ENCODE data around the gene DMKN.

Gene DMKN

DNA sequence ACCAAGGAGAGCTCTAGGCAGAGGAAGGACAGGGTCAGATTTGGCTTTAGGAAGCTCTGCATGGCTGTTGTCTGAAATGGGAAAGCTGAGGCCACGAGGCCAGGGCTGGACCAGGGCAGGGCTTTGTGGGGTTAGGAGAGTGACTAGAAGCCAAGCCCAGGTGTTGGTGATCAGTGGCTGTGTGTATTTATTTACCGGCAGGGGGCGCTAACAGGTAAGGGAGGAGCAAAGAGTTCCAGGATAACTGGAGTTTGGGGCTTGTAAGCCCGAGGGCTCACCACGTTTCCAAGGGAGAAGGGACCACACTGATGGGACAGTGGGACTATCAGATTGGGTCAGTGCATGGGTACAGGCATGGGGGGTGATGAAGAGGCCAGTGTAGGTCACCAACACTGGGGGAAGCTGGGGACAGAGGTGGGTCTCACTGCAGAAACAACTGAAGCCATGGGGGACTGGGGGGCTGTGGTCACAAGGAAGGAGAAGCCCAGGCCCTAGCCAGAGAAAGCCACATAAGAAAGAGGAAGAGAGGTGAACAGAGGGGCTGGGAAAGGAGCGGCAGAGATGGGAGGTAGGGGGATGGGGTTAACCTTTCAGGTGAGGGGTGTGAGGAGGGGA lies 35.8 kb upstream of the DMKN start:
- peak; percentile 39 for DNase-seq

DNA sequence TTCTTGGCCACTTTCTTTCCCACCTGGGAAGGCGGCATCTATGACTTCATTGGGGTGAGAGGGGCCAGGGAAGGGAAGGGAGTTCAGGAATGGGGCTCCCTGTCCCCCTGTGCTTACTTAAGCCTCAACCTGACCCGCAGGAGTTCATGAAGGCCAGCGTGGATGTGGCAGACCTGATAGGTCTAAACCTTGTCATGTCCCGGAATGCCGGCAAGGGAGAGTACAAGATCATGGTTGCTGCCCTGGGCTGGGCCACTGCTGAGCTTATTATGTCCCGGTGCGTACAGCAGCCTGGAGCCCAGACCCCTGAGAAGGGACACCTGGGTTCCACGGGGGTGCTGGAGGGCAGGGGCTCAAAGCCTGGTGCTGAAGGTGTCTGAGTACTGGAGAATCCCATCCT lies 33.1 kb upstream of the DMKN start:
- no peak for DNase-seq

DNA sequence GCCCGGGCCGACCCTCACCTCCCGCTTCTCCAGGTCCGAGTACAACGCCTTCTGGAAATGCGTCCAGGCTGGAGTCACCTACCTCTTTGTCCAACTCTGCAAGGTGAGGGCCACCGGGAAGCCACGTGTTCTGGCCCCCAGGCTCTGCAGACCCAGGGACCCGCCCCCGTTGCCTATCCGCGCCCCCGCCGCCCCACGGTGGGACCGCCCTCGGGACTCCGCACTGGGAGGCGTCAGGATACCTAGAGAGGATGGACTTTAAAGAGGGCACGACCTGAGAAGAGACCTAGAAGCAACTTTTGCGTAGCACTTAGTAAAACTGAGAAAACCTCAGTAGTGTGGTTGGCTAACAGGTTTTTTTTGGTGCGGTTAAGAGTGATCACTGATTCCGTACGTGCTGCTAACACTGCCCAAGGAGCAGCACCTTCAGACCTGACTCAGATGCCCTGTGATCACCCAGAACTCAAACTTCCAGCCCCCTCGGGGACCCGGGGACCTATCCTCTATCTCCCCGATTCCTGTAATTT lies 32.5 kb upstream of the DMKN start:
- DNase-seq = peak; percentile 39

DNA sequence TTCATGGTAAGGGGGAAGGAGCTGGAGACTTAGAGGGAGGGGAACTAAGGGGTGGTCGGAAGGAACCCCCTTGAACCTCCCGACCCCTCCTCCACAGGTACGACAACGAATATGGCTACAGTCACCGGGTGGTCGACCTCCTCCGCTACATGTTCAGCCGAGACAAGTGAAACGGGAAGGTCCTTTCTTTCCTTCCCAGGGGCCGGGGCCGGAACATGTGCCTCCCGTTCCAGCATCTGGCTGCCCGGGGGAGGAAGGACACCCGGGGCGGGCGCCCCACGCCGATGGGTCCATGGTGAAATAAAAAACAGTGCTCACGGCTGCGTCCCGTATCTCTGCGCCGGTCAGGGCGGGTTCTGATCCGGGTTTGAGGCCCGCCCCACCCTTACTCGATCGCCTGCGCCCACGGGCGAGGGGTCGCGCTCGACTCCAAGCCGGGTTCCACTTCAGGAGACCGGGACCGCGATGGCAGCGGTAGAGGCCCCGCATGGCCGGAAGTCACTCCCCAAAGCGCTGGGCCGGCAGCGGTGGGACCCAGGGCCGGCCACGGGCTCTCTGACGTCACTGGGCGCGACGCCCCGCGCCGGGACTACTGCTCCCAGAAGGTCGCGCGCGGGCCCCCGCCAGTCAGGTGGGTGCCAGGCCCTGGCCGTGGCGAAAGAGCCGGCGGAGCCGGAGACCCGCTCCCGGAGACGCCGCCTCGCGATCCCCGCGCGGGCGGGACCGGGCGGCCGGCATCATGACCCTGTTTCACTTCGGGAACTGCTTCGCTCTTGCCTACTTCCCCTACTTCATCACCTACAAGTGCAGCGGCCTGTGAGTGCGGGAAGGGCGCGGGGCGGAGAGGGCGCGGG lies 31.8 kb upstream of the DMKN start, which contains the start of gene TMEM147:
TMEM147 (plus strand) TSS at position 626 of the 854 bp plus-strand sequence; CDS start at position 740, 114 bp downstream.
- peak; percentile 56 for DNase-seq

DNA sequence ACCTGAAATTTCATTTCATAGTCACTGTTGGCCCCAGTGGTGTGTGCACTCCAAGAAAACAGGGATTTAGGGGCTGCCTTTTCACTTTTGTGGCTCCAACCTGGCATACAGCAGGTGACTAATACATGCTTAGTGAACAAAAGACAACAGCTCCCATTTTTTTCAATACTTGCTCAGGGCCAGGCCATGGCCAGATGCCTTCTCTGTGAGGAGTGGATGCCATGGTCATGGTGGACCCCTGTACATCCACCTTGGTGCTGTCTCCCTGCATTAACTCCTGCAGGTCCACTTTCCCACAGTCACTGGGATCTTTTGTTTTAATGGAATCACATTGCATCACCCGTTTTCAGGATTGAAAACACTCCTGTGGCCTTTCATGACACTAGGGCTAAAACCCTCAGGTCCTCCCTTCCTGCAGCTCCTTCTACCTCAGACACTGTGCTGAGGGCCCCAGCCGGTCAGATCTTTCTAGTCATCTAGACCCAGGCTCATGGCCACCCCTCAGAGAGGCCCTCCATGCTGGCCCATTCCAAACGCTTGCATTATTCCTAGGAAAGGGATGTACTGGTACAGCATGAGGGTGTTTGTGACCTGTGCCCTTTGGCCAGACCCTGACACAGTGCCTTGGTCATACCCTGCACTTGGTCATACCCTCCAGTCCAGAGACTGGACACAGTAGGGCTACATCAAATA lies 30.8 kb upstream of the DMKN start:
- no peak for DNase-seq

DNA sequence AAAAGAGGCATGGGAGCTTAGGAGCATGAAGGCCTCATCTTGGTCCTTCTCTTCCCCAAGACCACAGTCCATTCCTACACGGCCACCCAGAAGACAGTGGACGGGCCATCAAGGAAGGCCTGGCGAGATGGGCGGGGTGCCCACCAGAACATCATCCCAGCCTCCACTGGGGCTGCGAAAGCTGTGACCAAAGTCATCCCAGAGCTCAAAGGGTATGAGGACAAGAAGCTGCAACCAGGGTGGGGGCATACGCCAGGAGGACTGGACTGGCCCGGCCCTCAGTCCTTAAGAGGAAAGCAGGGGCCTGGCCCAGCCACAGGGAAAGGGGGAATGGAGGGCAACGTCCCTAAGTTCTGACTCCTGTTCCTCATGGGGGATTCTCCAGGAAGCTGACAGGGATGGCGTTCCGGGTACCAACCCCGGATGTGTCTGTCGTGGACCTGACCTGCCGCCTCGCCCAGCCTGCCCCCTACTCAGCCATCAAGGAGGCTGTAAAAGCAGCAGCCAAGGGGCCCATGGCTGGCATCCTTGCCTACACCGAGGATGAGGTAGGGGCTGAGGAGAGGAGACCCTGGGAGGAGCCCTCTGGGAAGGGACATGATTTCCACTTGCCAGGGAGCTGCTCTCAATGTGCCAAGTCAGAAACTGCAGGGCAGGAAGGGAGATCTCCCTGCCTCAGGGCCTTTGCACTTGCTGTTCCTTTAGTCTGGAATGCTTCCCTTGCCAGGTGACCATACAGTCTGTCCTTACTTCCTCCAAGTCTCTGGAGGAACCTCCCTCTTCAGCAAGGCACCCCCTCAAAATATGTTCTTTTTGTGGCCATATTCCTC lies 30.0 kb upstream of the DMKN start:
- no peak for DNase-seq

DNA sequence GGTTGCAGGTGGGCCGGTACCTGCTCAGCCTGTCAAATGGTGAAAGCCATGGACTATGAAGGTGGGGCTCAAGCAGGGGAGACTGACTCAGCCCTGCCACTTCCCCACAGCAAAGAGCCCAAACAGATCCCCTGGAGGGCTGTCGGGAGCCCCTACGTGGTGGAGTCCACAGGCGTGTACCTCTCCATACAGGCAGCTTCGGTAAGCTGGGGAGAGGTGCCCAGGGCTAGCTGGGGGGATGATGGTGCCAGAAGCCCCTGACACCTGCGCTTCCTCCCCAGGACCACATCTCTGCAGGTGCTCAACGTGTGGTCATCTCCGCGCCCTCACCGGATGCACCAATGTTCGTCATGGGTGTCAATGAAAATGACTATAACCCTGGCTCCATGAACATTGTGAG lies 28.8 kb upstream of the DMKN start:
- no peak for DNase-seq

DNA sequence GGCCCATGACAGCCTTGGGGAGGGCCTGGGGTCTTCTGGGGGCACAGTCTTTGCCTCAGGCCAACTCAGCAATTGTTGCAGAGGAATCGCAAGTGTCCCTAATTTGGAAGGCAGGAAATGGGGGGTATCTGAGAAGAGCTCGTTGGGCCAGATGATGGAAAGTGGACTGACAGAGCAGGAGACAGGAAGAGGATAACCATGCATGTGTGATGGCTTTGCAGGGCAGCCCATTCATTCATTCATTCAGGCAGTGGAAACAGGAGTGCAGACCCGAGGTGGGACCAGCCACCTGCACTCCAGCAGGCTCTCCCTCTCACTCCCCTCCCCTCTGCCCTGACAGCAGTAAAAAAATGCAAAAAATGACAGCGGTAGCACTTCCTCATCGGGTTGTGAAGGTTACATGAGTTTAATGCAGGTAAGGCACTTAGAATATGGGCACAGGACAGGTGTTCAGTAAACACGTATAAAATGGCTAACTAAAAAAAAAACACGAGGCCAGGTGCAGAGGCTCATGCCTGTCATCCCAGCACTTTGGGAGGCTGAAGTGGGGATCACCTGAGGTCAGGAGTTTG lies 27.0 kb upstream of the DMKN start:
- DNase-seq = no peak

DNA sequence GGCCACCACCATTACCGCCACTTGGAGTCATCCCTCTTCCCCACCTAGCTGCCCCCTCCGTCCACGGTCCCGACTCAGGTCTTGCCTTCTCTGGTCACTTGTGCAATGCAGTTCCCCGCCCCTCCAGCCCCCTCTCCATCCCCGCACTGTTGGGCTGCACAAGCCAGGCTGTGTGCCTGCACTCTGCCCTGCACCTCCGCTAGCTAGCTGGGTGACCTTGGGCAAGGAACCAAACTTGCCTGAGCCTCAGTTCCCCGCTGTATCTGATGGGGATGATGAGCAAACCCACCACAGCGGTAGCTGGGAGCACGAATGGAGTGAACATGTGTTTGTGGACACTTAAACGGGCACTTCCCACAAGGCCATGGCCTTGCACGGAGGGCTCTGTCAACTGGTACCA lies 26.4 kb upstream of the DMKN start:
- DNase-seq = no peak

DNA sequence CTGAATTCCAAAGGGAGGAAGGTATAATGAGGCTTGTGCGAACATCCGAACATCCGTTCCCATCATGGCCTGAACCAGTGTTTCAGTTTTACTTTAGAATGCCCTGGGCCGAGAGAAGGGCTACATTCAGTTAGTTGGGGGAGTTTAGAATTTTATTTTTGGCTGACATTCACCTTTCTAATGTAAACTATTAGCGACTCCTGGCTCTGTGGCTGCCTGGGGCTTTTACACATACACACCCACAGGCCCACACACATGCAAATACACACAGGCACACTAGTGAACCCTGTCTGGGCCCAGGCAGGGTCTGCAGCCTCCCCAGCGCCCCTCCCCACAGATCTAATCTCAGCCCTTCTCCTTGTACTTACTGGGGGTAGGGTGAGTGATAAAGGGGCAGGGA lies 25.9 kb upstream of the DMKN start:
- DNase-seq = no peak

DNA sequence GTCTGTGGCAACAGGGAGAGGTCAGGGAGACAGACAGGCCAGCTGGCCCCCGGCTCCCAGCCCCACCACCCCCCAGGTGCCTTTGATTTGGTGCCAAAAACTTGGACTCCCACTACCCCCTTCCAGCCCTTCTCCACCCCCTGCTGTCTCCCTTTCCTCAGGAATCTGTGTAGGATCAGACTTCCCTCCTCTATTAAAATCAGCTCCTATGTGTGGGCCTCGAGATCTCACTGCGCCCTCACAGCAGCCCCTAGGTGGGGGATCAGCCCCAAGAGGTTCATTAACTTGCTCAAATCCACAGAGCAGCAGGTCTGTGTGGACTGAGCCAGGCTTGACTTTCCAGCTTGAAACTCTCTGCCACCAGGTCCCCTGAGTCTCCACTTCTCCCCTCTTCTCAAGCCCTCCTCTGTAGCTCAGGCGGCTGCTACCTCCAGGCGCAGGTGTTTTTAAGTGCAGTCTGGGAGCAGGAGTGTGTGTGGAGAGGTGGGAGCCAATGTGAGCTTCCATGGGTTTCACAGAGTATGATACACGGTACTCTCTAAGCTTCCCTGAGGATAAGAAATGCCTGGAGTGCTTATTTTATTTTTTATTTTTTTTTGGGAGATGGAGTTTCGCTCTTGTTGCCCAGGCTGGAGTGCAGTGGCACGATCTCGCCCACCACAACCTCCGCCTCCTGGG lies 21.5 kb upstream of the DMKN start:
- no peak for DNase-seq

DNA sequence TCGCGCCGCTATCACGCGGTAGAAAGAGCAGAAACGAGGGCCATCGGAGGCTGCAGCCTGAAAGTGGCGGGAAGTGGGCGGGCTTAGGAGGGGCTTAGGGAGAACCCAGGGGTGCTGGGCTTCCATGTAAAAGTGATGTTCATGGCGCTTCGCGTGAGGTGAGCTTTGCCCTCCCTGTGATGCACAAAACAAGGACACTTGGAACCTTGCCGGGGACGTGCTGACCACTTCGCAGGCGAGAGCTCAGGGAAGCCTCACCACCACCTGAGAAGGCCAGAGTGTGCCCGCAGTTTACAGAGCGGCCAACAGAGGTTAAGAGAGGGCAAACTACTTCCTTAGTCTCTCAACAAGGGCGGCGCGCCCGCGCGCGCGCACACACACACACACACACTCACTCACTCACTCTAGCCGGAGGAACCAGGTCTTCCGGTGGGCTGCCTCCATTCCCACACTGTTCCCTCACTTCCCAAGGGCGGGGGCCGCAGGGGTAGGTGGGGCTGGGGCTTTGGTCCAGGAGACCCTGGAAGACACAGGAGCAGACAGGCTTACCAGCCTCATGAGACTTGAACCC lies 20.5 kb upstream of the DMKN start:
- peak; percentile 10 for DNase-seq

DNA sequence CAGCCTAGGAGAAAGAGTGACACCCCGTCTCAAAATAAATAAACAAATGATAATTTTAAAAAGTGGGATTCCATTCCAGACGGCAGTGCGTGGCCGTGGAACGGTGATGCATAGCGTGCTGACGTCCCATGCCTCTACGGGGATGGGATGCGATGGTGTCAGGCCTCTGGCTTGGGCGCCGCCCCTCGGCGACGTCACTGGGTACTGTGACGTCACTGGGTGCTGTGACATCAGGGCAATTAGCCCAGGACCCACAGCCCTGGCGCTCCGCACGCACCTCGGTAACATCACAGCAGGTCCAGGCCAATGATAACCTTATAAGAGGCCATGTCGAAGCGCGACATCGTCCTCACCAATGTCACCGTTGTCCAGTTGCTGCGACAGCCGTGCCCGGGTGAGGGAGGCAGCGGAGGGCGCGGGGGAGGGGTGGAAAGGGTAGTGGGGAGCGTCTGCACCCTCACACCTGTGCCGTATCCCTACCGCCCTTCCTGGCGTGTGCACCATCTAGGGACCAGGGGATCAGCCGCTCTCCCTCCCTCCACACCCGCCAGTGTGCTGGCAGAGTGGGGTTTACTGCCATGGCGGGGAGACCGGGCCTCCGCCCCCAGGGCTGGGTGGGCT lies 19.9 kb upstream of the DMKN start, which contains the start of gene GAPDHS:
GAPDHS (plus strand) TSS at position 256 of the 621 bp plus-strand sequence; CDS start at position 328, 72 bp downstream.
- no peak for DNase-seq

DNA sequence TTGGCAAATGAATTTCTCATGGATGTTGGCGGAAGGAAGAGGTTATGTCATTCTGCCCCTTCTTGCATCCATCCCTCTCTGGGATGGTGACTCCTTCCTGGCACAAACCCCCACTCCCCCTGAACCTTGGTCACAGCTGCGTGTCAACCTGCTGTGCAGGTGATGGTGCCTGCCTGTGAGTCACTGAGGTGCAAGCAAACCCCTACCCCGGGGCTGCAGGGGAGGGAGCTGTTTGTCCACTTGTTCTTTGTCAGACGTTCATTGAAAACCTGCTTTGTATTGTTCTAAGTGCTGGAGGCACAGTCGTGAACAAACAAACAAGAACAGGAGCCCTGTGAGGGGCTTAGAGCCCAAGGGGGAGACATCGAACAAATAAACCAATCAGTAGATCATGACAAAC lies 17.8 kb upstream of the DMKN start:
- no peak for DNase-seq

DNA sequence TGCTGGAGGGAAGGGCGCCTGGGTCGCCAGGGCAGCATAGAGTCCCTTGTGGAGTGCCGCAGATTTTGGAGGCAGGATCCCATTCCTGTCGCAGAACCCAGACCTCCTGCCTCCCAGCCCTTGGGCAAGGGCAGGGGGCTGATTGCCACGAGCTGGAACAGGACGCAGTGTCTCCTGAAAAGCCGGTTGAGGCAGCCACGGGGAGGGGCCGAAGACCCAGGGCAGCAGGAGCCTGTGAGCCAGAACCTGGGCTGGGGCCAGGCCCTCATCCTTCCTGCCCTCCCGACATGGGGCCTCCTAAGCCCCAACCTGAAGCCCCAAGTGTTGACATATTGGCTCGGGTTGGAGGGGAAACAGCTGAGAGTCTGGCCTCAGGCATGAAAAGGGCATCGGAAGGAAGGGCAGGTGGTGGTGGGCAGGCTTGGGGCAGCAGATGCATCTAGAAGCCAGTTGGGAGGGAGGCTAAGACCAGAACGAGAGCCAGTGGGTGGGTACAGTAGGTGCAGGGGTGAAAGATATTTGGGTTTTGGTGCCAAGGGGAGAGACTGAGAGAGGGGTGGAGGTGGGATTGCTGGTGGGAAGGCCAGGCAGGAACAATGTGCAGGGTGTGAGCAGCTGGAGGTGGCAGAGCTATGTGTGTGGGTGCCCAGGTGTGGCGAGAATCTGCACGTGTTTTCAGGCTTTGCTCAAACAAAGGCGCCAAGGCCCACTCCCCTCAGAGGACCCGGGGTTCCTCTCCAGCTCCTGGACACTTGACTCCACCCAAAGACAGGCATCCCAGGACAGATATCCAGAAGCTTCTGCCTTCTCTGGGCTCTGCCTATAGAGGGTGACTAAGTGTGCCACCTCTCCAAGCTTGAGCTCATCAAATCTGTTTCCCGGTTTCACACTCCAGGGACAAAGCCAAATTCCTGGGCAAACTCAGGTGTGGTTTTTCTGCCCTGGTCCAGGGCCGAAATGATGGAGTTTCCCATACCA lies 16.1 kb upstream of the DMKN start:
- no peak for DNase-seq

DNA sequence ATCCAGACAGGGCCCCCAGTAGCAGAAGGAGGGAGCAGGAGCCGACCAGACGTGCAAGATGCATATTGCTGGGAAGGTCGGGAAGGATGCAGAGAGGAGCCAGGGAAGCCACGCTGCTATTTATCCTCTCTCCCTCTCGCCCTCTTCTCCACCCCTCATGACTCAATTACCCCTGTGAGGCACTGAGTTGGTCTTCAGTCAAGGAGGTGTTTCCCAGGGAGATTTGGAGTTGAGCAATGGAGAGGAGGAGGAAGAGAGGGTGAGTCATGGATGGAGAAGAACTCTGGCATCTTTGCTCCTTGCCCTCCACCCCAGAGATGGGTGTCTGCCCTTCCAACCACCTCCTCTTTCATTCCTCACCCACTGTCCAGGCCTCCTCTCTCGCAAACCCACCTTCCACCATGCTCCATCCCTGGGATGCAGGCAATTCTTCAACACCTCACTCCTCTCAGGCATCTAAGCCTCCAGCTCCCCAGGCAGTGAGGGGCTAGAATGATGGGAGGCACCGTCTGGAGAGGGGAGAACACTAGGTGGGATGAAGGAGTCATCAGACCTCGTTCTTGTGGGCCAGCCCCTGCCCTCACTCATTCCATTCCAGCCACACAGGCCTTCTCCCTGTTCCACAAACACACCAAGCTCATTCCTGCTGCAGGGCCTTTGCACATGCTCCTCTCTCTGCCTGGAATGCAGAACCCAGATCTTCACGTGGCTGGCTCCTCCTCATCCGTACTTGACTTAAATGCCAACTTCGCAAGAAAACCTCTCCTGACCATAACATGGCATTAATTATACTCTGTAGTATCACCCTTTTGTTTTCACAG lies 15.0 kb upstream of the DMKN start, which contains the start of gene SBSN:
SBSN (minus strand) TSS at position 94 of the 821 bp plus-strand sequence; CDS start at position 64, 30 bp downstream.
- DNase-seq = no peak

DNA sequence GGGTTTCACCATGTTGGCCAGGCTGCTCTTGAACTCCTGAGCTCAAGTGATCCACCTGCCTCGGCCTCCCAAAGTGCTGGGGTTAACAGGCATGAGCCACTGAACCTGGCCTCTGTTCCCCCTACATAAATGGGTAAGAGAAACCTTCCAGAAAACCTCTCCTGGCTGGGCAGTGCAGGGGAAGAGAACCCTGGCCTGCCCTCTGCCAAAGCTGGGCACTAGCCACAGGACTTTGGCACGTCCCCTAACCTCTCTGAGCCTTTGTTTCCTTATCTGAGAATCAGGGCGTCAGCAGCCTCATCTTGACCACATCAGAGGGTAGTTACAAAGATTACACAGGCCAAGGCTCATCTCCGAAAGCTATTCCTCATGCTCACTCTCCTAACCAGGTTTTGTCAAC lies 12.4 kb upstream of the DMKN start:
- DNase-seq = no peak

DNA sequence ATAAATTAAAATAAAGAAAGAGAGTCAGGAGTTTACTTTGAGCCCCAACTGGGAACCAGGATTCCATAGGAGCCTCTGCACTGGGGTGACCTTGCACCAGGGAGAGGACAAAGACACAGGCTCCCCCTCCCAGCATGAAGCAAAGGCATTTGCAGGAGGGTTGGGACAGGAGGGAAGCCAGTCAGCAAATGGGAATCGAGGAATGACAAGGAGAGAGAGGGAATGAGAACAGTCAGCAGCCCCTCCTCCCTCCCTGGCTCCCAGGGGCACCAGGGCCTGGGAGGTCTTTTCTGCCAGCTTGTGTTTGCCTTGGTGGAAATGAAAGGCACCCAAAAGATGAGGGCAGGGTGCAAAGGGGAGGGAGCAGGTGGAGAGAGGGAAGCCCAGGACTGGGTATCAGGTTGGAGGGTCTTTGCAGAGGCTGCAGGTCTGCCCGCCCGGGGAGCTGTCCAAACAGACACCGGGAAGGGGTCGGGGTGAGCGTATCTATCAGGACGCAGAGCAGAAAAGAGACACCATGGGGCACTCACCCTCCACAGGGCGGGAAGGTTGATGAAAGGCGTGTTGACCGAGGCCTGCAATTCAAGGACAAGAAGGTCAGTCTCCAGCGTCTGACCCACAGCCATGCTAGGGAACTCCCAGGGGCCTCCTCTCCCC lies 10.9 kb upstream of the DMKN start:
- no peak for DNase-seq
